ENCODE results near the gene CPNE7.

- TF ChIP-seq, protein P1, sequence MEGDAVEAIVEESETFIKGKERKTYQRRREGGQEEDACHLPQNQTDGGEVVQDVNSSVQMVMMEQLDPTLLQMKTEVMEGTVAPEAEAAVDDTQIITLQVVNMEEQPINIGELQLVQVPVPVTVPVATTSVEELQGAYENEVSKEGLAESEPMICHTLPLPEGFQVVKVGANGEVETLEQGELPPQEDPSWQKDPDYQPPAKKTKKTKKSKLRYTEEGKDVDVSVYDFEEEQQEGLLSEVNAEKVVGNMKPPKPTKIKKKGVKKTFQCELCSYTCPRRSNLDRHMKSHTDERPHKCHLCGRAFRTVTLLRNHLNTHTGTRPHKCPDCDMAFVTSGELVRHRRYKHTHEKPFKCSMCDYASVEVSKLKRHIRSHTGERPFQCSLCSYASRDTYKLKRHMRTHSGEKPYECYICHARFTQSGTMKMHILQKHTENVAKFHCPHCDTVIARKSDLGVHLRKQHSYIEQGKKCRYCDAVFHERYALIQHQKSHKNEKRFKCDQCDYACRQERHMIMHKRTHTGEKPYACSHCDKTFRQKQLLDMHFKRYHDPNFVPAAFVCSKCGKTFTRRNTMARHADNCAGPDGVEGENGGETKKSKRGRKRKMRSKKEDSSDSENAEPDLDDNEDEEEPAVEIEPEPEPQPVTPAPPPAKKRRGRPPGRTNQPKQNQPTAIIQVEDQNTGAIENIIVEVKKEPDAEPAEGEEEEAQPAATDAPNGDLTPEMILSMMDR (IDR thresholded peaks at IDR 0.05; ENCODE audit: low read depth, low read length) = no peak
- no peak for TF ChIP-seq EZH2phosphoT487 (IDR thresholded peaks at IDR 0.05; ENCODE audit: low read depth)
Measured at GRCh38 chr16:89534252-89534756, 41.3 kb upstream of the CPNE7 start.
